HG02798 (cell line): ENCODE measurements around the gene APBA2.

Experiments
- ATAC-seq: cut with Tn5 transposase; IDR thresholded peaks from one replicate; pipeline ENCODE4 v1.9.1; 2021; ENCODE audit warnings: mild to moderate bottlenecking; ENCODE audit not compliant: unreplicated experiment, poor library complexity

APBA2 gene

GRCh38 chr15:28931828-28932227 lies 46.1 kb downstream of the APBA2 start:
- ATAC-seq: no peak

- ATAC-seq: no peak
Measured at GRCh38 chr15:28932361-28932760, 46.6 kb downstream of the APBA2 start.

GRCh38 chr15:28933710-28934445 lies 48.1 kb downstream of the APBA2 start:
- ATAC-seq: no peak

- ATAC-seq: no peak
Measured at GRCh38 chr15:28934645-28935044, 48.9 kb downstream of the APBA2 start.

GRCh38 chr15:28935316-28935715 lies 49.5 kb downstream of the APBA2 start:
- ATAC-seq: no peak

GRCh38 chr15:28936081-28936480 lies 50.3 kb downstream of the APBA2 start:
- ATAC-seq: no peak

- no peak for ATAC-seq
Measured at GRCh38 chr15:28936481-28936881, 50.7 kb downstream of the APBA2 start.

GRCh38 chr15:28937271-28937670 lies 51.5 kb downstream of the APBA2 start:
- ATAC-seq: no peak

GRCh38 chr15:28942046-28942445 lies 56.3 kb downstream of the APBA2 start:
- ATAC-seq: no peak

- ATAC-seq: no peak
Measured at GRCh38 chr15:28942571-28942970, 56.8 kb downstream of the APBA2 start.

- ATAC-seq: no peak
Measured at GRCh38 chr15:28943146-28943545, 57.4 kb downstream of the APBA2 start.

GRCh38 chr15:28943611-28944230 lies 57.9 kb downstream of the APBA2 start:
- ATAC-seq: no peak

GRCh38 chr15:28944286-28944685 lies 58.5 kb downstream of the APBA2 start:
- no peak for ATAC-seq

GRCh38 chr15:28944696-28945300 lies 59.0 kb downstream of the APBA2 start:
- no peak for ATAC-seq

GRCh38 chr15:28945626-28946230 lies 60.0 kb downstream of the APBA2 start:
- ATAC-seq: no peak

- no peak for ATAC-seq
Measured at GRCh38 chr15:28946803-28947202, 61.0 kb downstream of the APBA2 start.

GRCh38 chr15:28947221-28947674 lies 61.5 kb downstream of the APBA2 start:
- no peak for ATAC-seq

GRCh38 chr15:28948036-28948435 lies 62.3 kb downstream of the APBA2 start:
- ATAC-seq: no peak

- ATAC-seq: no peak
Measured at GRCh38 chr15:28950916-28951315, 65.1 kb downstream of the APBA2 start.

GRCh38 chr15:28952666-28953491 lies 67.1 kb downstream of the APBA2 start:
- no peak for ATAC-seq
